Measurements from ENCODE around the gene ZBTB7C.
A peak's percentile ranks its signal among the peaks of the same experiment; 100 is the strongest.

The ZBTB7C gene

DNA sequence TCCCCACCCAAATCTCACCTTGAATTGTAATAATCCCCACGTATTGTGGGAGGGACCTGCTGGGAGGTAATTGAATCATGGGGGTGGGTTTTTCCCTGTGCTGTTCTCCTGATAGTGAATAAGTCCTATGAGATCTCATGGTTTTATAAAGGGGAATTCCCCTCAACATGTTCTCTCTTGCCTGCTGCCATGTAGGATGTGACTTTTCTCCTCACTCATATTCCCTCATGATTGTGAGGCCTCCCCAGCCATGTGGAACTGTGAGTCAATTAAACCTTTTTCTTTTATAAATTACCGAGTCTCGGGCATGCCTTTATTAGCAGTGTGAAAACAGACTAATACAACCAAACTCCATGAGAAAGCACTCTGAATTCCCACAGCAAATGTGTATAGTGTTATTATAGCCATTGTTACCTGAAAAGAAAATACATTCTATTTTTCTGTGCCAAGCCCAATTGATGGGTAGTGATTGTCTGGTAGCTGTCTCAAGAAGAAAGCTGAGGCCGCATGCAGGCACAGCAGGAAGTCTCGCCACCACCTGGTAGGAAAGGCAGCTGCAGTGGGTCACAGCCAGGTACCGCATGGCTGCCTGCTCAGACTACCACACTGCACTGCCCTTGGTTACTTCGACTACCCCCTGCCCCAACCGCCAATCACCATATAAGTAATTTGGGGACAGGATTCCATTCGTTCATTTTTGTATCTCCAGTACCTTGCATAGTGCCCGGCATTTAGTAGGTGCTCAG, 10.3 kb upstream of the ZBTB7C start:
- no peak for DNase-seq (ENCODE audit: low read depth)
- H3K4me3 ChIP-seq (ENCODE audit: low read depth, low read length), result no peak overlapping the region

DNA sequence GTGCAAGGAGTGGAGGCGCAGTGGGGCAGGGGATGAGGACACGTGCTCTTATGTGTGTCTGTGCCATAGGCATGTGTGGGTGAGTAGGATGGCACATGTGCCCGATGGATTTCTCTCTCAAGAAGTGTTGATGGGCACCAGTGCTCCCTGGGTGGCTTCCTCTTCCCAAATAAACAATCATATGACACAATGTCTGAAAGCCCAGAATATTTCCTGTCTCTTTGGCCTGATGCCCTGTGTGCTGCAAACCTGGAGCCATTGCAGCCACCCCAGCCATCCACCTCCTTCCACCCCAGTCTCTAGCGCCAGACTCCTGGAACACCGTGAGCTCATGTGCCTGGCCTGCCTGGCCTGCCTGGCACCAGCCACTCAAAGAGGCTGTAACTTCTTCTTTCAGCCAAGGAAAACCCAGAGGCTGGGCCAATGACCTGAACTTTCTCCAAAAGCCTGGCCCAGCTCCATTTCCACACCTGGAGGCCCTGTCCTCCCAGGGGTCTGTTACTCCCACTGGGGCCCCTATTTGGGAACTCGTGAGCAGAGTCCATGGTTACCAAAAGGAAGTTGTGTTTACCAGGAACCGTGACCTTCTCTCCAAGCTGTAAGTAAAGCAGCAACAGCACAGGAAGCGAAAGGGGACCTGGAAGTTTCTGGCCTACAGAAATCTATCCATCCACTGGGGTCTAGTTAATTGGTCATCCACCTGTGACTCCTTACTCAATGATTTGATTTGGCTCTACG, 9.5 kb upstream of the ZBTB7C start:
- DNase-seq (ENCODE audit: low read depth), result no peak
- no peak overlapping the region for H3K4me3 ChIP-seq (ENCODE audit: low read depth, low read length)

DNA sequence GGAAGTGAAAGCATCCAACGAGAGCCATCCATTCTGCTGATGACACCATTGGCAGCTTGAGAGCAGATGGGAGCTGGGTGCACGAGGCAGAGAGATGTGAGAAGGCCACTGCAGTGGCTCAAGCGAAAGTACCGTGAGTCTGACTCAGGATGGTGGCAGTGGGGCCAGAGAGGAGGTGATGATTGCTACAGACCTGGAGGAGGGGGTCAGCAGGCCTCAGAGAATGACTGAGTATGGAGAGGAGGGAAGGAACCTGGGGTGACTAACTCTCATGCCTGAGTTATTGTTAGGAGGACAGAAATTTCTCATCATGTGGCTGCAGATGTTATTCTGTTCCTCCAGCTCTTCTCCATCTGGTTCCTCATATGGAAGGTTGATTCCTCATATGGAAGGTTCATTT, 8.8 kb upstream of the ZBTB7C start:
- no peak for DNase-seq (ENCODE audit: low read depth)
- no peak overlapping the region for H3K4me3 ChIP-seq (ENCODE audit: low read depth, low read length)

DNA sequence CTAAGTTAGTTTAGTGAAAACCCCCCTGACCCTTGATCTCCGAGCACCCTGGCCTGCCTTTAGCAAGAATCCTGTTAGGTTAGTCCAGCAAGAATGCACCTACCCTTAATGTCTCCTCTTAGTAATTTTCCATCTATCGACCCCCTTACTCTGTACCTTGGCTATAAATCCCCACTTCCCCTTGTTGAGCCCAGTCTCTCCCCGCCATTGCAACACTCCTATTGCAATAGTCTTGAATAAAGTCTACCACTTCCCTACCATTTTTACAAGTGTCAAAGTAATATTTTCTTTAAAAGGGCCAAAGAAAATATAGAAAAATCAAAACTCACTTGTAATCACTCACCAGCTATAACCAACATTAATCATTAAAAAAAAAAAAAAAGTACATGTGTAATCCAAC, 4.2 kb upstream of the ZBTB7C start:
- DNase-seq (ENCODE audit: low read depth), result no peak
- no peak overlapping the region for H3K4me3 ChIP-seq (ENCODE audit: low read depth, low read length)

DNA sequence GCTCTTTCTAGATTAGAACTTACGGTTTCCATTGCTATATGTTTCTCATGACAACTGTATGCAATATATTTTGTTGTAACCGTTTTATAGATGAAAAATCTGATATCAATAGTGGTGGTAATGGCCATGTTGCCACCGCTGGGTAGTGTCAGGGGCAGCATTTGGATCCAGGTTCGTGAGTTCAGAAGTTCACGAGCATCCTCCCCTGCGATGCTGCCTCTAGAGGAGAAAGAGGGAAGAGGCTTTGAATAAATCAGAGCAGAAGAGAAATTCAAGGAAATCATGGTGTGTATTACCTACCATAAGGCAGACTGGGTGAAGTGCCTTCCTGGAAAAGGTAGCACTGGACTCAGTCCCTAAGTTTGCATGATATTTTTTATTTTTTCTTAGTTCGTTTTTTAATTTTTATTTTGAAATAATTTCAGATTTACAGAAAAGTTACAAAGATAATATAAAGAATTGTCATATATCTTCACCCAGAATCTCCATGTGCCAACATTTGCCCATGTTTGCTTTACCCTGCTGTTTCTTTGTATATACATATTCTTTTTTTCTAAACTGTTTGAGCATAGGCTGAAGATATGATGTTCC, 3.3 kb upstream of the ZBTB7C start:
- no peak overlapping the region for H3K4me3 ChIP-seq (ENCODE audit: low read depth, low read length)
- no peak for DNase-seq (ENCODE audit: low read depth)

DNA sequence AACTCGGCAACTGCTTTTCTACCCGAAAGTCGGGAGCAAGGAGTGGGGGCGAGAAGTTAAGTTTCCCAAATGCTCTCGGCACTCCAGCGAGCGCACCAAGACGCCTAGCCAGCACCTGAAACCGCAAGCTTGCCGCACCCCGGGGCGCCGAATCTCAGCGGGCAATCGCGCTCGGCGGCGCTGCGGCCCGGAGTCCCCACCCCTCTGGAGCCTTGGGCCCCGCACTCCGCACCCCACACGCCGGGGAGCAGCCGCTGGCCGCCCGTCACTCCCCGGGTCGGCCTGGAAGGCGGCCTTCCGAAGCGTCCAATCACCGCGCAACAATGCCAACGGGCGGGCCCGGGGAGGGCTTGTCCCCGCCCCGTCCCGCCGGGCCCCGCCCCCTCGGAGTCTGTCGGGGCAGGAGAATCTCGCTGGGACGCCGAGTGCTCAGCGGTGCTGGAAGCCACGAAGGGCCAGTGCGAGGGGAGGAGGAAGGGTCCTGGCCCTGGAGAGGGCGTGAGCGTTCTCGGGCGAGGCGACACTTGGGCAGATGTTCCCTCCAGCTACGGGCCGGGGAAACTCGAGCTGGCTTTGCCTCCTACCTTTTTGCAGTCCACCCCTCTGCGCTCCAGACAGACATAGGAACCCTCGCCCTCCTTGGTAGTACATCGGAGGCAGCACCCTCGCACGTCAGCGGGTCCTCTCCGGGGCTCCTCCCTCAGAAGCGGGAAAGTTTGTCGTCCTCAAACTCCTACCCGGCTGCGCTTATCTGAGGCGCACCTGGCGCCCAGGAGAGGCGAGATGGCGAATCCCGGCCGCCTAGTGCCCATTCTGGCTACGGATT, 1.1 kb upstream of the ZBTB7C start:
- DNase-seq (ENCODE audit: low read depth), result no peak
- H3K4me3 ChIP-seq (ENCODE audit: low read depth, low read length), result peak overlapping the region; percentile 69

GRCh38 chr18:48409591-48410094, 460 bp upstream of the ZBTB7C start:
- DNase-seq (ENCODE audit: low read depth), result no peak

GRCh38 chr18:48408111-48408726, 964 bp downstream of the ZBTB7C start:
- no peak for DNase-seq (ENCODE audit: low read depth)
- H3K4me3 ChIP-seq (ENCODE audit: low read depth, low read length), result peak overlapping the region; percentile 9

More at GRCh38 chr18:48409591-48410094, 460 bp upstream of the ZBTB7C start:
- H3K4me3 ChIP-seq (ENCODE audit: low read depth, low read length), result peak overlapping the region; percentile 69

- no peak for DNase-seq (ENCODE audit: low read depth)
- H3K4me3 ChIP-seq (ENCODE audit: low read depth, low read length), result no peak overlapping the region
These were observed 1.8 kb downstream of the ZBTB7C start for GRCh38 chr18:48407358-48407757.

GRCh38 chr18:48405978-48406377, 3.2 kb downstream of the ZBTB7C start:
- DNase-seq (ENCODE audit: low read depth), result no peak
- no peak overlapping the region for H3K4me3 ChIP-seq (ENCODE audit: low read depth, low read length)

- no peak overlapping the region for H3K4me3 ChIP-seq (ENCODE audit: low read depth, low read length)
- no peak for DNase-seq (ENCODE audit: low read depth)
These were observed 4.3 kb downstream of the ZBTB7C start for GRCh38 chr18:48404716-48405507.

GRCh38 chr18:48402953-48403352, 6.2 kb downstream of the ZBTB7C start:
- H3K4me3 ChIP-seq (ENCODE audit: low read depth, low read length), result no peak overlapping the region
- no peak for DNase-seq (ENCODE audit: low read depth)

DNA sequence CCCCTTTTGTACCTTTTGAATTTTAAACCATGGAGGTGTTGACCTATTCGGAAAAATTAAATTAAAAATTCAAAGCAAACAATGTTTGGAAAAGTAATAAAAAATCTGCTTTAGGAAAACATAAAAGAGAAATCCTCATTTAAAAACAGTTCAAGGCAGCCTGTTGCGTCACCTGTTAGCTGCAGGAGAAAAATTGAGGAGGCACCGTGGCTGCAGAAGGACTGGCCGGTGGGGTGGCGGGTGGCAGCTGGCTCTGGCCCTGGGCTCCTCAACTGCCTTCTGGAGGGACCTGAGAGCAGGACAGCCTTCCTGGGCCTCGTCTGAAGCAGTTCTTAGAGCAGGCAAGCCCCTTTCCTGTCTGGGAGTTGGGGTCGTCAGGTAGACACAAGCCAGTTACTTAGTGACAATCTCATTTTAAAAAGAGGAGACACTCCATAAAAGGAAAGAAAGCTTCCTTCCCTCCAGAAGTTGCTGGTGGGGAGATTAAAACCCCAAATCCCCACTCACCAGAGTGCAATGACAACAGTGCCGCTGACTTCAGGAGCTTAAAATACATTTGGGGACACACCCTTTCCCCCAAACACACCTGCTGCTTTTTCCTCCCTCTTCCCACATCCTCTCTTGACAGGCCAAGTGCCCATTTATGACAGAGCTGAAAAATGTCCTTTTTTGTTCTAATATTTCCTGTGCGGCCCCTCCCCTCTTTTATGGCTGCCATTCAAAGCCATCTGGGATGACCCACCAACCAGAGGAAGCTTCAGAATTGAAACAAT, 9.7 kb downstream of the ZBTB7C start:
- no peak overlapping the region for H3K4me3 ChIP-seq (ENCODE audit: low read depth, low read length)
- DNase-seq (ENCODE audit: low read depth), result no peak

GRCh38 chr18:48398074-48398473, 11.1 kb downstream of the ZBTB7C start:
- H3K4me3 ChIP-seq (ENCODE audit: low read depth, low read length), result no peak overlapping the region
- DNase-seq (ENCODE audit: low read depth), result no peak

DNA sequence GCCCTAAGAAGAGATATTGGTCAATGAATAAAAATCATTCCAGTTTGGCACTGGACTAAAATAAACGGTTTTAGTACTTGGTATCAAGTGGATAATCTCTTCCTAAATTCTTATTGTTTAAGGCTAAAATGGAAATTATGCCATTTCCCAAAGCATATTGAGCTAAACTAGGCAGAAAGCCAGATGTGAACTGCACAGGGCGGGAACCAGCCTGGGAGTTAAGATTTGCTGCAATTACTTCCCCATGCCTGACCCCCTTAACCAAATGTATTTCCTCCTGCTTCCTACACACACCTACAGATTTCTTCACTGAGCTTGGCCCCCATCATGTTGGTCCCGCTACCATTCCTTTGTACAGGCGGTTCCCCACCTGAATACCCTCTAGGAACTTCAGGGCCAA, 12.2 kb downstream of the ZBTB7C start:
- no peak for DNase-seq (ENCODE audit: low read depth)
- no peak overlapping the region for H3K4me3 ChIP-seq (ENCODE audit: low read depth, low read length)

DNA sequence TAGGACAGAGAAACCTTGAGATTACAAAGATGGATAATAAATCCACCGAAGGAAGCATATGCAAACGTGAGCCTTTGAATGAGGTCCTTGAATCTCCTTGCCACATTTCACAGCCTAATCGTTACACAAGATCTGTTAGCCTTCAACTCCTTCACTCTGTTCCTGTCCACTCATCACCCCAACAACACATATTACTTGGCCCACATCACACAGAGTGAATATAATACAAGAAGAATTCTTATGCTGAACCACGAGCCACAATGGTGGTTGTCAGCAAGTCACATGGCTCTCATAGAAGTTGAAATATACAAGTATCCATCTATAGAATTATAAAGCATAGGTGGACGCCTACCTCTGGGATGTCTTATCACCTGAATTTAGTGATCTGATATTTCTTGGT, 12.6 kb downstream of the ZBTB7C start:
- no peak overlapping the region for H3K4me3 ChIP-seq (ENCODE audit: low read depth, low read length)
- no peak for DNase-seq (ENCODE audit: low read depth)

DNA sequence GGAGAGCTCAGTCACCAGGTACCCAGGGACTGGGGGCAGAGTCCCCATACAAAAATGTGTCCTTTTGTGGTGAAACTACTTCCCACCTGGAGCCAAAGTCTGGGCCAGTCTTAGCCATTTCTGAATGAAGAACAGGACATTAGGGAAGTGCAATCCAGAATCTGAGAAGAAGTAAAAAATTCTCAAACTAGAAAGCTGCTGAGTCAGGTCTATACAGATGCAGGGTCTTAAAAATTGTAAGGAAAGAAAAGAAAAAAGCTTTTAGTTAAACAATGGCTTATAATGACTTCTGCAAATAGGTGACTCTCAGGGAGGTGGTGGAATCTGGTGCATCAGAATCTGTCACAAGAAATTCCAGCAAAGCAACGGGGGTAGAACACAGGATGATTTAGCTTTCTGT, 13.5 kb downstream of the ZBTB7C start:
- H3K4me3 ChIP-seq (ENCODE audit: low read depth, low read length), result no peak overlapping the region
- no peak for DNase-seq (ENCODE audit: low read depth)

- DNase-seq (ENCODE audit: low read depth), result no peak
- H3K4me3 ChIP-seq (ENCODE audit: low read depth, low read length), result no peak overlapping the region
These were observed 15.0 kb downstream of the ZBTB7C start for GRCh38 chr18:48394176-48394575.

Data from skeletal muscle cell (primary cell).